Keratinocyte (primary cell): ENCODE measurements around the gene TMEM40.

Source experiments
- EZH2 ChIP-seq: IDR thresholded peaks from one replicate; pipeline ENCODE4 v1.6.1; 2012; ENCODE audit warnings: inconsistent platforms, mild to moderate bottlenecking, low read length, moderate library complexity
- TF ChIP-seq, protein P1 (sequence below), 3 experiments: IDR thresholded peaks in 1 of 3; conservative IDR thresholded peaks in 1 of 3; optimal IDR thresholded peaks in 1 of 3; 2 replicates in 2 of 3; 3 replicates in 1 of 3; pipeline versions ENCODE3 to v1.5.1; 2011; ENCODE audit warnings: low read length in 3 of 3, mild to moderate bottlenecking in 3 of 3, moderate library complexity in 2 of 3, control low read depth in 1 of 3, inconsistent platforms in 1 of 3; ENCODE audit not compliant: insufficient read depth in 2 of 3; ENCODE audit errors: extremely low read depth in 1 of 3

DNA sequence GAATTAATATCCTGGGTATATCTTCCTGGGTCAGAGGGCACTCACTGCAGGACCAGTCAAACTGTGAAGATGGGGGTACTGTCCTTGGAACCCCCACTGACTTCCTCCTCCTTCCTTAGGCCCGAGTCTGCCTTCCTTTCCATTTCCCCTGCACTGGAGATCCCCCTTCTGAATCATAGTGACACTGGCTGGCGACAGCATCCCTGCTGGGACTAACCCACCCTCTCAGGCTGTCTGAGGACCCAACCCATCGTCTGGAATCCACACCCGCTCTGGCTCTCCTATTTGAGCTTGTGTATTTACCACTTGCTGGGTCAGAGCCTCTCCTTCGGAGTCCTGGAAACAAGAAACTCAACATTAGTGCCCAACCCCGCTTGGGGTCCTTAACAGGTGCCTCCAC, 21.2 kb downstream of the TMEM40 start:
- TF ChIP-seq, protein P1, sequence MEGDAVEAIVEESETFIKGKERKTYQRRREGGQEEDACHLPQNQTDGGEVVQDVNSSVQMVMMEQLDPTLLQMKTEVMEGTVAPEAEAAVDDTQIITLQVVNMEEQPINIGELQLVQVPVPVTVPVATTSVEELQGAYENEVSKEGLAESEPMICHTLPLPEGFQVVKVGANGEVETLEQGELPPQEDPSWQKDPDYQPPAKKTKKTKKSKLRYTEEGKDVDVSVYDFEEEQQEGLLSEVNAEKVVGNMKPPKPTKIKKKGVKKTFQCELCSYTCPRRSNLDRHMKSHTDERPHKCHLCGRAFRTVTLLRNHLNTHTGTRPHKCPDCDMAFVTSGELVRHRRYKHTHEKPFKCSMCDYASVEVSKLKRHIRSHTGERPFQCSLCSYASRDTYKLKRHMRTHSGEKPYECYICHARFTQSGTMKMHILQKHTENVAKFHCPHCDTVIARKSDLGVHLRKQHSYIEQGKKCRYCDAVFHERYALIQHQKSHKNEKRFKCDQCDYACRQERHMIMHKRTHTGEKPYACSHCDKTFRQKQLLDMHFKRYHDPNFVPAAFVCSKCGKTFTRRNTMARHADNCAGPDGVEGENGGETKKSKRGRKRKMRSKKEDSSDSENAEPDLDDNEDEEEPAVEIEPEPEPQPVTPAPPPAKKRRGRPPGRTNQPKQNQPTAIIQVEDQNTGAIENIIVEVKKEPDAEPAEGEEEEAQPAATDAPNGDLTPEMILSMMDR (optimal IDR thresholded peaks at IDR 0.05 in 1 of 3, IDR thresholded peaks at IDR 0.05 in 1 of 3, conservative IDR thresholded peaks at IDR 0.05 in 1 of 3; ENCODE audit: extremely low read depth in 1 of 3, insufficient read depth in 2 of 3, low read length in 3 of 3): no peak
- no peak for TF ChIP-seq EZH2
